Measurements from ENCODE around the gene EME2. TPM values are rescaled to one million over a fixed set of nuclear protein-coding genes. Genes with fewer than 3 reads are reported as not detected.

EME2 gene
- total and polyA plus RNA-seq, 2 donors (not counting 1 experiment from before 2014, with no cell fraction given): 2.2 to 8.3 TPM

GRCh38 chr16:1761751-1762150 lies 10.9 kb upstream of the EME2 start:
- Histone ChIP-seq H2AFZ (ENCODE audit: low read length) (no peak overlapping the region), H3K4me2 (ENCODE audit: extremely low read depth, insufficient read depth, low read length) (no peak overlapping the region), H3K27ac (ENCODE audit: insufficient read depth, low read length) (no peak overlapping the region), H3K9ac (ENCODE audit: insufficient read depth, low read length) (no peak overlapping the region), H3K36me3 (ENCODE audit: control insufficient read depth, insufficient read depth, low read length) (peaks cover 41% of the 10 kb centered on the region), H3K9me3 (ENCODE audit: control insufficient read depth, insufficient read depth, low read depth, low read length) (no peaks in the 10 kb centered on the region), H3K4me1 (ENCODE audit: control insufficient read depth, extremely low read depth, insufficient read depth, low read length) (no peaks in the 10 kb centered on the region), H3K27me3 (ENCODE audit: control insufficient read depth, insufficient read depth, low read length) (no peaks in the 10 kb centered on the region), H4K20me1 (ENCODE audit: control insufficient read depth, extremely low read depth, insufficient read depth, low read length) (no peaks in the 10 kb centered on the region), H3K79me2 (ENCODE audit: control insufficient read depth, insufficient read depth, low read length) (no peaks in the 10 kb centered on the region), H3K4me3 (replicated peaks in 1 of 4; ENCODE audit: control extremely low read depth in 1 of 4, insufficient read depth in 1 of 4, low read depth in 3 of 4, low read length in 4 of 4) (no peak overlapping the region)
- DNase-seq (ENCODE audit: low read depth in 2 of 2): no peak
- TF ChIP-seq EZH2 (IDR thresholded peaks at IDR 0.05; ENCODE audit: low read length, missing control alignments) (no peak), CTCF (conservative IDR thresholded peaks at IDR 0.05 in 1 of 2, IDR thresholded peaks at IDR 0.05 in 1 of 2; ENCODE audit: low read depth in 1 of 2, low read length in 2 of 2) (no peak)

- Histone ChIP-seq H3K9me3 (ENCODE audit: control insufficient read depth, insufficient read depth, low read depth, low read length) (no peaks in the 10 kb centered on the region), H3K36me3 (ENCODE audit: control insufficient read depth, insufficient read depth, low read length) (peaks cover 41% of the 10 kb centered on the region)
- TF ChIP-seq CTCF (conservative IDR thresholded peaks at IDR 0.05 in 1 of 2, IDR thresholded peaks at IDR 0.05 in 1 of 2; ENCODE audit: low read depth in 1 of 2, low read length in 2 of 2): no peak
- no peak for TF ChIP-seq EZH2 (IDR thresholded peaks at IDR 0.05; ENCODE audit: low read length, missing control alignments)
Observed at GRCh38 chr16:1762196-1762878, 10.3 kb upstream of the EME2 start.

GRCh38 chr16:1762879-1763520 lies 9.6 kb upstream of the EME2 start:
- Histone ChIP-seq H3K27ac (ENCODE audit: insufficient read depth, low read length) (no peak overlapping the region), H3K36me3 (ENCODE audit: control insufficient read depth, insufficient read depth, low read length) (peaks cover 44% of the 10 kb centered on the region), H3K4me2 (ENCODE audit: extremely low read depth, insufficient read depth, low read length) (no peak overlapping the region), H3K79me2 (ENCODE audit: control insufficient read depth, insufficient read depth, low read length) (no peaks in the 10 kb centered on the region), H3K4me1 (ENCODE audit: control insufficient read depth, extremely low read depth, insufficient read depth, low read length) (no peaks in the 10 kb centered on the region), H3K9ac (ENCODE audit: insufficient read depth, low read length) (no peak overlapping the region), H3K9me3 (ENCODE audit: control insufficient read depth, insufficient read depth, low read depth, low read length) (no peaks in the 10 kb centered on the region), H2AFZ (ENCODE audit: low read length) (no peak overlapping the region), H3K4me3 (replicated peaks in 1 of 4; ENCODE audit: control extremely low read depth in 1 of 4, insufficient read depth in 1 of 4, low read depth in 3 of 4, low read length in 4 of 4) (no peak overlapping the region), H4K20me1 (ENCODE audit: control insufficient read depth, extremely low read depth, insufficient read depth, low read length) (no peaks in the 10 kb centered on the region), H3K27me3 (ENCODE audit: control insufficient read depth, insufficient read depth, low read length) (no peaks in the 10 kb centered on the region)
- no peak for DNase-seq (ENCODE audit: low read depth in 2 of 2)
- TF ChIP-seq EZH2 (IDR thresholded peaks at IDR 0.05; ENCODE audit: low read length, missing control alignments) (no peak), CTCF (conservative IDR thresholded peaks at IDR 0.05 in 1 of 2, IDR thresholded peaks at IDR 0.05 in 1 of 2; ENCODE audit: low read depth in 1 of 2, low read length in 2 of 2) (no peak)

More at GRCh38 chr16:1762196-1762878, 10.3 kb upstream of the EME2 start:
- Histone ChIP-seq H3K9ac (ENCODE audit: insufficient read depth, low read length) (no peak overlapping the region), H3K79me2 (ENCODE audit: control insufficient read depth, insufficient read depth, low read length) (no peaks in the 10 kb centered on the region), H3K27ac (ENCODE audit: insufficient read depth, low read length) (no peak overlapping the region), H3K4me1 (ENCODE audit: control insufficient read depth, extremely low read depth, insufficient read depth, low read length) (no peaks in the 10 kb centered on the region), H4K20me1 (ENCODE audit: control insufficient read depth, extremely low read depth, insufficient read depth, low read length) (no peaks in the 10 kb centered on the region), H3K27me3 (ENCODE audit: control insufficient read depth, insufficient read depth, low read length) (no peaks in the 10 kb centered on the region), H3K4me2 (ENCODE audit: extremely low read depth, insufficient read depth, low read length) (no peak overlapping the region), H2AFZ (ENCODE audit: low read length) (no peak overlapping the region), H3K4me3 (replicated peaks in 1 of 4; ENCODE audit: control extremely low read depth in 1 of 4, insufficient read depth in 1 of 4, low read depth in 3 of 4, low read length in 4 of 4) (no peak overlapping the region)
- no peak for DNase-seq (ENCODE audit: low read depth in 2 of 2)
